ENCODE data around the gene CRLF1.

Gene CRLF1

DNA sequence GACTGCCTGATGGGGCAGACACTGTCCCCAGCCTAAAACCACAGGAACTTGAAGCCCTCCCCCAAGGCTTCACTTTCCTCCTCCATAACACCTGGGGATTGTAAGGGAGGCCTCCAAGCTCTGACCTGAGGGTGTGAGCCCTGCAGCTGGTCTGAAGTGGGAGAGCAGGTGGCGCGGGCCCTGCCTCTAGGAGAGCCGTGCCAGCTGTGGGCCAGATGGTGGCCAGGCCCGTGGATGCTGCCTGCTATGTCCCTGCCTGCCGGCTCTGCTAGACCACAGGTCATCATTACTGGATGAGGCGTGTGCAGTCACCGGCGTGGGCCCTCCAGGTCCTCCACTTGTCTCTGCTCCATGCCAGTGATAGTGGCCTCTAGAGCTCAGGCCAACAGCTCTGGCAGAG lies 26.7 kb upstream of the CRLF1 start:
- Histone ChIP-seq H3K4me2 (ENCODE audit: low read depth, low read length, poor library complexity, severe bottlenecking) (no peak overlapping the region), H3K9me3 (ENCODE audit: insufficient read depth, low read depth, low read length) (no peaks in the 10 kb centered on the region), H3K9ac (ENCODE audit: low read depth, low read length, poor library complexity, severe bottlenecking) (no peak overlapping the region), H3F3A (ENCODE audit: low read depth) (no peaks in the 10 kb centered on the region), H3K4me1 (ENCODE audit: insufficient read depth, low read length, poor library complexity, severe bottlenecking) (peaks cover 7% of the 10 kb centered on the region), H3K9me2 (replicated peaks; ENCODE audit: low read depth, low read length) (no peaks in the 10 kb centered on the region), H3K4me3 (ENCODE audit: low read length, poor library complexity, severe bottlenecking) (no peak overlapping the region), H3K27me3 (ENCODE audit: insufficient read depth, low read length, poor library complexity, severe bottlenecking) (no peaks in the 10 kb centered on the region), H3K36me3 (ENCODE audit: insufficient read depth, low read length) (no peaks in the 10 kb centered on the region), H3K79me2 (ENCODE audit: insufficient read depth, low read length) (peaks cover 14% of the 10 kb centered on the region; the same call in 1 of the 2 replicates), H2AFZ (ENCODE audit: low read length) (no peak overlapping the region), H4K20me1 (ENCODE audit: insufficient read depth, low read length, poor library complexity, severe bottlenecking) (peaks cover 5% of the 10 kb centered on the region)
- TF ChIP-seq EZH2phosphoT487 (IDR thresholded peaks at IDR 0.05; ENCODE audit: borderline replicate concordance), result no peak
- TF ChIP-seq, protein P1, sequence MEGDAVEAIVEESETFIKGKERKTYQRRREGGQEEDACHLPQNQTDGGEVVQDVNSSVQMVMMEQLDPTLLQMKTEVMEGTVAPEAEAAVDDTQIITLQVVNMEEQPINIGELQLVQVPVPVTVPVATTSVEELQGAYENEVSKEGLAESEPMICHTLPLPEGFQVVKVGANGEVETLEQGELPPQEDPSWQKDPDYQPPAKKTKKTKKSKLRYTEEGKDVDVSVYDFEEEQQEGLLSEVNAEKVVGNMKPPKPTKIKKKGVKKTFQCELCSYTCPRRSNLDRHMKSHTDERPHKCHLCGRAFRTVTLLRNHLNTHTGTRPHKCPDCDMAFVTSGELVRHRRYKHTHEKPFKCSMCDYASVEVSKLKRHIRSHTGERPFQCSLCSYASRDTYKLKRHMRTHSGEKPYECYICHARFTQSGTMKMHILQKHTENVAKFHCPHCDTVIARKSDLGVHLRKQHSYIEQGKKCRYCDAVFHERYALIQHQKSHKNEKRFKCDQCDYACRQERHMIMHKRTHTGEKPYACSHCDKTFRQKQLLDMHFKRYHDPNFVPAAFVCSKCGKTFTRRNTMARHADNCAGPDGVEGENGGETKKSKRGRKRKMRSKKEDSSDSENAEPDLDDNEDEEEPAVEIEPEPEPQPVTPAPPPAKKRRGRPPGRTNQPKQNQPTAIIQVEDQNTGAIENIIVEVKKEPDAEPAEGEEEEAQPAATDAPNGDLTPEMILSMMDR (conservative IDR thresholded peaks at IDR 0.05; ENCODE audit: low read length), result no peak

DNA sequence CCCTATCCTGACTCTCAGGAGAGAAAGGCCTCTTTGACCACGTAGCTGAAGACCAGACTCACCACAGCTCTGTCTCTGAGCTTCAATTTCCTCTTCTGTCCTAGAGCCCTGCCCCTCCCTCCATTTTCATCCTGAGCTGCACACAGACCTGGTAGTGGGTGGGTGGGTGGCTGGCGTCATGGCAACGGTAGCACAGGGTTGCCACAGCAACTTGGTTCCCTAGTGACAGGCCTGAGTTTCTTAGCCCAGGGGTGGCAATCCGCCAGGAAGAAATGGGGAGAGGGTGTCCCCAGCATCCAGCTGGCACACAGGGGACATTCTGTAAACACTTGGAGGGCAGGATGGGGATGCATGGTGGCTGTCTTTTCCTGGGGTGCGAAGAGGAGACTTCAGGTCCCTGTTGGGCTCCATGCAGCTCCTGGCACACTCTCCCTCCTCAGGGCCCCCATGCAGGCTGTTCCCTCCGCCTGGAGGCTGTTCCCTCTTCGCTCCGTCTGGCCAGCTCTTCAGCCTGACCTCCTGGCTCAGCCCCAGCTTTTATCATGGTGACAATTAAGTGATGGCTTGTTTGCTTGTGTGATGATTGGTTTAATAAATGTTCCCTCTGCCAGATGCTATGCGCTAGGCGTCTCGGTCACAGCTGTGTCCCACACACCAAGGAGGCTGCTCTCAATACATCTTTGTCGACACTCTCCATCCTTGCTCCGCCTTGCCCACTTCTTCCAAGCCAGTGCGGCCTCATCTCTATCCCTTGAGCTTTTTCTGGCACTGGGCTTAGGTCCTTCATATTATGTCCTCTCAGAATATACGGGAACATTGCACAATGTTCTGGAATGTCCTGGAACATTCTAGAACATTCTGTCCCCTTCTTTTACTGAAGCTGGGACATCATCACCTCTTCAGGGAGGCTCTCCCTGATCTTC lies 22.8 kb upstream of the CRLF1 start:
- Histone ChIP-seq H3K36me3 (ENCODE audit: insufficient read depth, low read length) (no peaks in the 10 kb centered on the region), H3K4me3 (ENCODE audit: low read length, poor library complexity, severe bottlenecking) (no peak overlapping the region), H3K4me1 (ENCODE audit: insufficient read depth, low read length, poor library complexity, severe bottlenecking) (no peaks in the 10 kb centered on the region), H3K4me2 (ENCODE audit: low read depth, low read length, poor library complexity, severe bottlenecking) (no peak overlapping the region), H3K9ac (ENCODE audit: low read depth, low read length, poor library complexity, severe bottlenecking) (no peak overlapping the region), H3K9me3 (ENCODE audit: insufficient read depth, low read depth, low read length) (no peaks in the 10 kb centered on the region), H4K20me1 (ENCODE audit: insufficient read depth, low read length, poor library complexity, severe bottlenecking) (no peaks in the 10 kb centered on the region), H2AFZ (ENCODE audit: low read length) (no peak overlapping the region), H3K9me2 (replicated peaks; ENCODE audit: low read depth, low read length) (no peaks in the 10 kb centered on the region), H3F3A (ENCODE audit: low read depth) (no peaks in the 10 kb centered on the region), H3K27me3 (ENCODE audit: insufficient read depth, low read length, poor library complexity, severe bottlenecking) (no peaks in the 10 kb centered on the region), H3K79me2 (ENCODE audit: insufficient read depth, low read length) (no peaks in the 10 kb centered on the region)
- no peak for TF ChIP-seq EZH2phosphoT487 (IDR thresholded peaks at IDR 0.05; ENCODE audit: borderline replicate concordance)
- TF ChIP-seq, protein P1 (conservative IDR thresholded peaks at IDR 0.05; ENCODE audit: low read length), result no peak

DNA sequence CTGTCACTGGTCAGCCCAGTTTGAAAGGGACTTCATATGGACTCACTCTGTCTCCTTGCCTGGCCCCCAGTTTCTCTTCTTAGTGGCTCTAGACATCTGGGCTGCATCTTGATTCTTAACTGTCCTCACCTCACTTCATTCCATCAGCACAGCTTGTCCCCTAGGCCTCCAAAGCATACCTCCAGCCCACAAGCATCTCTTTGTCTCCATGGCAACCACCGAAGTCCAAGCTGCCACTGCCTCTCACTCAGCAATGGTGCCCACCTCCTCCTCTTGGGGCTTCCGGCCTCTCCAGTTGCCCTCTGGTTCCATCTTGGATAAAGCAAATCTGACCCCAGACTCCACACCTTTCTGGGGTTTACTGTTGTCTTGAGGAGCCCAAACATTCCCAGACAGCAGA lies 20.3 kb upstream of the CRLF1 start:
- H4K20me1 ChIP-seq (ENCODE audit: insufficient read depth, low read length, poor library complexity, severe bottlenecking), result no peaks in the 10 kb centered on the region
- H3K4me1 ChIP-seq (ENCODE audit: insufficient read depth, low read length, poor library complexity, severe bottlenecking), result no peaks in the 10 kb centered on the region
- no peaks in the 10 kb centered on the region for H3K9me2 ChIP-seq (replicated peaks; ENCODE audit: low read depth, low read length)

More for the DNA sequence above, 20.3 kb upstream of the CRLF1 start:
- no peak overlapping the region for H3K4me2 ChIP-seq (ENCODE audit: low read depth, low read length, poor library complexity, severe bottlenecking)
- TF ChIP-seq, protein P1 (conservative IDR thresholded peaks at IDR 0.05; ENCODE audit: low read length), result no peak
- TF ChIP-seq EZH2phosphoT487 (IDR thresholded peaks at IDR 0.05; ENCODE audit: borderline replicate concordance), result no peak
- no peak overlapping the region for H2AFZ ChIP-seq (ENCODE audit: low read length)
- no peak overlapping the region for H3K4me3 ChIP-seq (ENCODE audit: low read length, poor library complexity, severe bottlenecking)
- no peaks in the 10 kb centered on the region for H3K79me2 ChIP-seq (ENCODE audit: insufficient read depth, low read length)
- H3K9me3 ChIP-seq (ENCODE audit: insufficient read depth, low read depth, low read length), result no peaks in the 10 kb centered on the region
- H3K9ac ChIP-seq (ENCODE audit: low read depth, low read length, poor library complexity, severe bottlenecking), result no peak overlapping the region
- no peaks in the 10 kb centered on the region for H3K27me3 ChIP-seq (ENCODE audit: insufficient read depth, low read length, poor library complexity, severe bottlenecking)
- H3K36me3 ChIP-seq (ENCODE audit: insufficient read depth, low read length), result no peaks in the 10 kb centered on the region
- H3F3A ChIP-seq (ENCODE audit: low read depth), result no peaks in the 10 kb centered on the region

All from Loucy (cell line).